MM.1S (cell line): ENCODE results near the gene RPL21.

Experiments
- CTCF ChIP-seq: fragments of 300-600 bp; sonication (generic); IDR thresholded peaks from 2 replicates; pipeline ENCODE4 v1.5.1; 2016; ENCODE audit warnings: antibody characterized with exemption, low read length, mixed read lengths
- EZH2 ChIP-seq: fragments of 300-600 bp; sonication (generic); optimal IDR thresholded peaks from 2 replicates; pipeline ENCODE3; 2017; ENCODE audit warnings: low read depth, mild to moderate bottlenecking, antibody characterized with exemption, low read length, mixed read lengths
- EZH2phosphoT487 ChIP-seq: fragments of 300-600 bp; sonication (generic); IDR thresholded peaks from 2 replicates; pipeline ENCODE4 v1.6.1; 2018; ENCODE audit warnings: antibody characterized with exemption, low read length

- TF ChIP-seq CTCF = no peak
- TF ChIP-seq EZH2 = no peak
- no peak for TF ChIP-seq EZH2phosphoT487
These were observed 559 bp upstream of the RPL21 start for GRCh38 chr13:27250833-27251165.
